SU-DHL-6 (cell line): Measurements from ENCODE around the gene ACAA2.

ENCODE experiments used
- EZH2phosphoT487 ChIP-seq: fragments of 200-600 bp; sonication (generic), shearing (Covaris generic); conservative IDR thresholded peaks from 2 replicates; pipeline ENCODE4 v1.6.1; 2018; ENCODE audit warnings: mild to moderate bottlenecking, antibody characterized with exemption, low read length, moderate library complexity, mixed read lengths
- TF ChIP-seq, protein P1 (sequence below): fragments of 200-600 bp; sonication (generic); IDR thresholded peaks from one replicate; pipeline ENCODE4 v1.5.1; 2017; ENCODE audit warnings: antibody characterized with exemption, mild to moderate bottlenecking, low read length, moderate library complexity; ENCODE audit not compliant: insufficient read depth, poor library complexity, severe bottlenecking

DNA sequence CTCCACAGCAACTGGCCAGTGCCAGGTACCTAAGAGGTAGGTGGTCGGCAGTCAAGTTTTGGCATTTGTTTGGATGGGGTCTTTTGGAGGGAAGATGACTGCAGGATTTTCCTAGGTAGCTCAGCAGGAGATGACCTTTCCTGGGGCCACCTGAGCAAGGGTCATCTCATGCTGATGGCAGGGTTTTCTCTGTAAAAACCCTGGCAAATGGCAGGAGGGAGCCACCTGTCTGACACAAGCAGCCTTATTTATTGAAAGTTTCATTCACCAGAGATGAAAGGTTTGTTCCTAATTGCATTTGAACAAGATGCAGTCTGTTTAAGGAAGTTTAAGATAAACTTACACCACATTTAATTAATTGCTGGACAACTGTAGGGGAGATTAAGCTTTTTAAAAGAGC lies 31.6 kb upstream of the ACAA2 start:
- TF ChIP-seq, protein P1, sequence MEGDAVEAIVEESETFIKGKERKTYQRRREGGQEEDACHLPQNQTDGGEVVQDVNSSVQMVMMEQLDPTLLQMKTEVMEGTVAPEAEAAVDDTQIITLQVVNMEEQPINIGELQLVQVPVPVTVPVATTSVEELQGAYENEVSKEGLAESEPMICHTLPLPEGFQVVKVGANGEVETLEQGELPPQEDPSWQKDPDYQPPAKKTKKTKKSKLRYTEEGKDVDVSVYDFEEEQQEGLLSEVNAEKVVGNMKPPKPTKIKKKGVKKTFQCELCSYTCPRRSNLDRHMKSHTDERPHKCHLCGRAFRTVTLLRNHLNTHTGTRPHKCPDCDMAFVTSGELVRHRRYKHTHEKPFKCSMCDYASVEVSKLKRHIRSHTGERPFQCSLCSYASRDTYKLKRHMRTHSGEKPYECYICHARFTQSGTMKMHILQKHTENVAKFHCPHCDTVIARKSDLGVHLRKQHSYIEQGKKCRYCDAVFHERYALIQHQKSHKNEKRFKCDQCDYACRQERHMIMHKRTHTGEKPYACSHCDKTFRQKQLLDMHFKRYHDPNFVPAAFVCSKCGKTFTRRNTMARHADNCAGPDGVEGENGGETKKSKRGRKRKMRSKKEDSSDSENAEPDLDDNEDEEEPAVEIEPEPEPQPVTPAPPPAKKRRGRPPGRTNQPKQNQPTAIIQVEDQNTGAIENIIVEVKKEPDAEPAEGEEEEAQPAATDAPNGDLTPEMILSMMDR = no peak
- TF ChIP-seq EZH2phosphoT487 = no peak
